HEK293 (cell line): ENCODE data around the gene SEMA4C.

ENCODE experiments used
- CTCF ChIA-PET: fragments of 350-600 bp; formaldehyde crosslinking; extraction: SDS; loops from one replicate; lab custom pipeline; 2021; ENCODE audit warnings: antibody characterized with exemption; lab: Yijun Ruan, JAX
- POLR2A ChIA-PET: fragments of 300-600 bp; formaldehyde crosslinking; extraction: SDS; loops from one replicate; lab custom pipeline; 2020; ENCODE audit warnings: antibody characterized with exemption, inconsistent platforms; lab: Yijun Ruan, JAX
- H3K27ac ChIP-seq: fragments of 200-500 bp; sonication (Bioruptor generic); 2 replicates; pipeline ENCODE4 v1.5.1; 2014; ENCODE audit warnings: low read depth, low read length, control low read depth, inconsistent platforms; ENCODE audit errors: extremely low read depth
- H3K36me3 ChIP-seq, 2 experiments: fragments of 200-500 bp in 1 of 2; sonication (Bioruptor generic) in 1 of 2; 1 replicate in 1 of 2; 2 replicates in 1 of 2; pipeline ENCODE4 v1.5.1; 2014 to 2017; ENCODE audit warnings: inconsistent platforms in 2 of 2, low read length in 2 of 2; ENCODE audit not compliant: control insufficient read depth in 2 of 2, insufficient read depth in 1 of 2
- H3K4me1 ChIP-seq: fragments of 200-500 bp; sonication (Bioruptor generic); 2 replicates; pipeline ENCODE4 v1.5.1; 2014; ENCODE audit warnings: mild to moderate bottlenecking, low read length, inconsistent platforms; ENCODE audit not compliant: control insufficient read depth, insufficient read depth
- H3K4me3 ChIP-seq: 2 replicates; pipeline ENCODE4 v1.5.1; 2011; ENCODE audit warnings: low read depth, mild to moderate bottlenecking, control low read depth, low read length, moderate library complexity
- H3K9me3 ChIP-seq: fragments of 200-500 bp; sonication (Bioruptor generic); 2 replicates; pipeline ENCODE4 v1.5.1; 2014; ENCODE audit warnings: low read depth, low read length, inconsistent platforms; ENCODE audit not compliant: control insufficient read depth, insufficient read depth
- KLF10 ChIP-seq: fragments of 450-650 bp; IDR thresholded peaks from 2 replicates; pipeline ENCODE4 v1.5.1; 2018; ENCODE audit warnings: missing biosample characterization, mild to moderate bottlenecking, missing genetic modification characterization
- SCRT1 ChIP-seq: fragments of 450-650 bp; formaldehyde crosslinking; IDR thresholded peaks from 2 replicates; pipeline ENCODE4 v1.5.1; 2016; ENCODE audit warnings: missing biosample characterization, missing genetic modification characterization, borderline replicate concordance
- SETDB1 ChIP-seq: IDR thresholded peaks from one replicate; pipeline ENCODE4 v1.6.1; 2017; ENCODE audit warnings: mild to moderate bottlenecking, low read length, moderate library complexity, mixed read lengths; ENCODE audit not compliant: insufficient read length
- YY1 ChIP-seq: fragments of 450-650 bp; formaldehyde crosslinking; IDR thresholded peaks from 2 replicates; pipeline ENCODE4 v1.5.1; 2018; ENCODE audit warnings: missing biosample characterization, missing genetic modification characterization
- ZBTB7A ChIP-seq: fragments of 450-650 bp; formaldehyde crosslinking; IDR thresholded peaks from 2 replicates; pipeline ENCODE4 v1.5.1; 2016; ENCODE audit warnings: low read depth, missing biosample characterization, missing genetic modification characterization
- ZBTB8A ChIP-seq: fragments of 450-650 bp; formaldehyde crosslinking; IDR thresholded peaks from 2 replicates; pipeline ENCODE4 v1.5.1; 2016; ENCODE audit warnings: missing biosample characterization, missing genetic modification characterization
- ZNF146 ChIP-seq: fragments of 450-650 bp; formaldehyde crosslinking; IDR thresholded peaks from 2 replicates; pipeline ENCODE4 v1.5.1; 2016; ENCODE audit warnings: missing biosample characterization, missing genetic modification characterization
- ZNF174 ChIP-seq: fragments of 450-650 bp; formaldehyde crosslinking; IDR thresholded peaks from 2 replicates; pipeline ENCODE4 v1.5.0; 2017; ENCODE audit warnings: missing biosample characterization, mild to moderate bottlenecking, missing genetic modification characterization
- ZNF202 ChIP-seq: fragments of 450-650 bp; formaldehyde crosslinking; IDR thresholded peaks from 2 replicates; pipeline ENCODE4 v1.5.1; 2016; ENCODE audit warnings: missing biosample characterization, missing genetic modification characterization, borderline replicate concordance
- ZNF335 ChIP-seq: fragments of 450-650 bp; formaldehyde crosslinking; conservative IDR thresholded peaks from 2 replicates; pipeline ENCODE4 v1.5.1; 2016; ENCODE audit warnings: missing biosample characterization, missing genetic modification characterization
- ZNF514 ChIP-seq: fragments of 450-650 bp; formaldehyde crosslinking; IDR thresholded peaks from 2 replicates; pipeline ENCODE4 v1.5.1; 2016; ENCODE audit warnings: missing biosample characterization, missing genetic modification characterization
- ZNF529 ChIP-seq: fragments of 450-650 bp; formaldehyde crosslinking; IDR thresholded peaks from 2 replicates; pipeline ENCODE4 v1.5.1; 2017; ENCODE audit warnings: missing genetic modification characterization, missing biosample characterization; ENCODE audit not compliant: insufficient replicate concordance
- ZNF600 ChIP-seq: fragments of 450-650 bp; formaldehyde crosslinking; IDR thresholded peaks from 2 replicates; pipeline ENCODE4 v1.5.1; 2016; ENCODE audit warnings: missing biosample characterization, missing genetic modification characterization
- ZNF658 ChIP-seq: fragments of 450-650 bp; formaldehyde crosslinking; IDR thresholded peaks from 2 replicates; pipeline ENCODE4; 2016; ENCODE audit warnings: missing biosample characterization, missing genetic modification characterization
- ZNF768 ChIP-seq: fragments of 450-650 bp; formaldehyde crosslinking; IDR thresholded peaks from 2 replicates; pipeline ENCODE4 v1.5.1; 2018; ENCODE audit warnings: missing biosample characterization, mild to moderate bottlenecking, missing genetic modification characterization
- ZSCAN5A ChIP-seq: fragments of 450-650 bp; formaldehyde crosslinking; IDR thresholded peaks from 2 replicates; pipeline ENCODE4 v1.5.1; 2016; ENCODE audit warnings: missing biosample characterization, missing genetic modification characterization
- TF ChIP-seq, protein P1 (sequence below): fragments of 450-650 bp; formaldehyde crosslinking; IDR thresholded peaks from 2 replicates; pipeline ENCODE4 v1.5.1; 2017; ENCODE audit warnings: missing biosample characterization, missing genetic modification characterization

The SEMA4C gene

DNA sequence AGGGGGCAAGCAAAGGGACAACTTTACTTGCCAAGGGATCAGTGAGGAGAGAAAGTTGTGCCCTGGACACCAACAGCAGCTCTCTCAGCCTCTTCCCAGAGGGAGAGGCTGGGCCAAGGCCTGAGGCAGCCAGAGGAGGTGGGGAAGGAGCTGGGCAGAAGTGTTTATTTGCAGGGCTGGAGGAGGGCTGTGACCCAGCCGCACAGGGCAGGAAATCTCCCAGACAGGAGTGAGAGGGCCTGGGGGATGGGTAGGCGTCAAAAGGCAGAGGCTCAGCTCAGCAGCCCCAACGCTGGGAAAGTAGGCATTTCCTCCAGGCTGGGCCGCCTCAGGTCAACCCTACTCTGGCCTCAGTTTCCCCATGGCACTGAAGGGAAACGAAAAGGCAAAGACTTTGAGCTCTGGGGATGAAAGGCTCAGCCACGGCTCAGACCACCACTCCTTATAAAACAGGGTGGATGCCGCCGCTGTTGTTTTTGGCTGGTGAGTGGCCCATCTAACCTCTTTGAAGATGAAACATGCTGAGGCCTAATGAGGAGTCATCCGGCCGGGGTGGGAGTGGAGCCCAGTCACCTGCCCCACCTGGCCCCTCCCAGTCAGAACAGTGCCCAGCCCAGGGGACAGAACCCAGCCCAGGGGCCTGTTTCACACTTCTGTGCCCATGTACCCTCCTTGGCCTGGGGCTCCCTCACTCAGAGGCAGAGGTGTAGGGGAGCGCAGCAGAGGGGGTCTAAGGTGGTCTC is 21.9 kb upstream of the SEMA4C start:
- no peaks in the 10 kb centered on the region for H3K9me3 ChIP-seq
- no peak for TF ChIP-seq ZBTB8A
- ChIA-PET CTCF (interaction anchor here (0.7 to 1.5 kb wide), 4 partner anchors 21 to 59 kb away, joined by 3 to 5 read pairs (median 4); partner anchors contain the start of gene ANKRD39), POLR2A (no interaction called here)
- no peaks in the 10 kb centered on the region for H3K4me1 ChIP-seq
- H3K27ac ChIP-seq = no peak overlapping the region
- H3K4me3 ChIP-seq = no peak overlapping the region
- H3K36me3 ChIP-seq = no peaks in the 10 kb centered on the region

GRCh38 chr2:96890726-96891385 is 21.0 kb upstream of the SEMA4C start:
- no peaks in the 10 kb centered on the region for H3K36me3 ChIP-seq
- POLR2A ChIA-PET = no interaction called here
- H3K4me1 ChIP-seq = no peaks in the 10 kb centered on the region

GRCh38 chr2:96890252-96890651 is 20.4 kb upstream of the SEMA4C start:
- no peaks in the 10 kb centered on the region for H3K9me3 ChIP-seq
- POLR2A ChIA-PET = no interaction called here
- TF ChIP-seq KLF10 (tag by site-specific recombination) (no peak), ZNF658 (tag by site-specific recombination) (no peak), ZNF768 (tag by site-specific recombination) (no peak), ZNF529 (no peak), ZNF202 (tag by site-specific recombination) (no peak), ZNF335 (tag by site-specific recombination) (no peak), ZNF514 (tag by site-specific recombination) (no peak), SETDB1 (no peak), ZBTB7A (tag by site-specific recombination) (no peak), YY1 (tag by site-specific recombination) (no peak), ZSCAN5A (tag by site-specific recombination) (no peak), ZNF174 (tag by site-specific recombination) (no peak), ZNF146 (tag by site-specific recombination) (no peak)
- TF ChIP-seq, protein P1, sequence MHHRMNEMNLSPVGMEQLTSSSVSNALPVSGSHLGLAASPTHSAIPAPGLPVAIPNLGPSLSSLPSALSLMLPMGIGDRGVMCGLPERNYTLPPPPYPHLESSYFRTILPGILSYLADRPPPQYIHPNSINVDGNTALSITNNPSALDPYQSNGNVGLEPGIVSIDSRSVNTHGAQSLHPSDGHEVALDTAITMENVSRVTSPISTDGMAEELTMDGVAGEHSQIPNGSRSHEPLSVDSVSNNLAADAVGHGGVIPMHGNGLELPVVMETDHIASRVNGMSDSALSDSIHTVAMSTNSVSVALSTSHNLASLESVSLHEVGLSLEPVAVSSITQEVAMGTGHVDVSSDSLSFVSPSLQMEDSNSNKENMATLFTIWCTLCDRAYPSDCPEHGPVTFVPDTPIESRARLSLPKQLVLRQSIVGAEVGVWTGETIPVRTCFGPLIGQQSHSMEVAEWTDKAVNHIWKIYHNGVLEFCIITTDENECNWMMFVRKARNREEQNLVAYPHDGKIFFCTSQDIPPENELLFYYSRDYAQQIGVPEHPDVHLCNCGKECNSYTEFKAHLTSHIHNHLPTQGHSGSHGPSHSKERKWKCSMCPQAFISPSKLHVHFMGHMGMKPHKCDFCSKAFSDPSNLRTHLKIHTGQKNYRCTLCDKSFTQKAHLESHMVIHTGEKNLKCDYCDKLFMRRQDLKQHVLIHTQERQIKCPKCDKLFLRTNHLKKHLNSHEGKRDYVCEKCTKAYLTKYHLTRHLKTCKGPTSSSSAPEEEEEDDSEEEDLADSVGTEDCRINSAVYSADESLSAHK (tag by site-specific recombination) = no peak
- H3K27ac ChIP-seq = no peak overlapping the region
- CTCF ChIA-PET = interaction anchor here (0.7 to 1.3 kb wide), 3 partner anchors 9 to 61 kb away, joined by 3 to 4 read pairs (median 3); no protein-coding TSS in a partner anchor
- no peak overlapping the region for H3K4me3 ChIP-seq
- H3K4me1 ChIP-seq = no peaks in the 10 kb centered on the region
- no peaks in the 10 kb centered on the region for H3K36me3 ChIP-seq

More at GRCh38 chr2:96890726-96891385, 21.0 kb upstream of the SEMA4C start:
- TF ChIP-seq ZNF600 (tag by site-specific recombination) (0 out of 2 replicates have a peak, but pooled peaks have one; percentile 26), SCRT1 (tag by site-specific recombination) (no peak)
- no peak overlapping the region for H3K27ac ChIP-seq
- no peaks in the 10 kb centered on the region for H3K9me3 ChIP-seq
- no peak overlapping the region for H3K4me3 ChIP-seq
- CTCF ChIA-PET = interaction anchor here (0.7 to 1.3 kb wide), 3 partner anchors 20 to 60 kb away, joined by 3 to 4 read pairs (median 4); no protein-coding TSS in a partner anchor
